ENCODE measurements around the gene SLC6A4. TPM values are rescaled to one million over a fixed set of nuclear protein-coding genes. Genes with fewer than 3 reads are reported as not detected.

SLC6A4 gene
- total RNA-seq, 3 donors from 2014 or later: under 0.01 to 1.6 (median 0.29) TPM

GRCh38 chr17:30254150-30254549 lies 18.7 kb upstream of the SLC6A4 start:
- Histone ChIP-seq H3K27ac (no peak overlapping the region), H3K4me3 (no peak overlapping the region), H3K4me1 (no peaks in the 10 kb centered on the region), H3K9me3 (no peaks in the 10 kb centered on the region), H3K27me3 (no peaks in the 10 kb centered on the region), H3K36me3 (no peaks in the 10 kb centered on the region)
- intact Hi-C loops (cut with DNase I; ENCODE audit: low total_unique reads): no loop called here
- TF ChIP-seq POLR2A (IDR thresholded peaks at IDR 0.05): no peak
- no peak for TF ChIP-seq POLR2AphosphoS5 (IDR thresholded peaks at IDR 0.05)
- no peak for TF ChIP-seq CTCF (IDR thresholded peaks at IDR 0.05)
- DNase-seq (ENCODE audit: low spot score in 2 of 2): no peak

GRCh38 chr17:30253312-30253711 lies 17.8 kb upstream of the SLC6A4 start:
- no peaks in the 10 kb centered on the region for H3K27me3 ChIP-seq
- DNase-seq (ENCODE audit: low spot score in 2 of 2): peak in 1 of 2 donors; percentile 35
- no peaks in the 10 kb centered on the region for H3K4me1 ChIP-seq
- H3K27ac ChIP-seq: peak overlapping the region in 1 of 2 donors; percentile 43
- H3K4me3 ChIP-seq: no peak overlapping the region
- no peaks in the 10 kb centered on the region for H3K9me3 ChIP-seq
- H3K36me3 ChIP-seq: no peaks in the 10 kb centered on the region
- intact Hi-C loops (cut with DNase I; ENCODE audit: low total_unique reads): no loop called here
- peak in 1 of 3 donors; percentile 29 for TF ChIP-seq POLR2AphosphoS5 (IDR thresholded peaks at IDR 0.05)
- no peak for TF ChIP-seq POLR2A (IDR thresholded peaks at IDR 0.05)
- no peak for TF ChIP-seq CTCF (IDR thresholded peaks at IDR 0.05)

GRCh38 chr17:30251931-30252330 lies 16.4 kb upstream of the SLC6A4 start:
- intact Hi-C loops (cut with DNase I; ENCODE audit: low total_unique reads): no loop called here
- no peaks in the 10 kb centered on the region for H3K4me1 ChIP-seq
- no peaks in the 10 kb centered on the region for H3K9me3 ChIP-seq
- H3K4me3 ChIP-seq: no peak overlapping the region
- H3K27me3 ChIP-seq: no peaks in the 10 kb centered on the region
- no peaks in the 10 kb centered on the region for H3K36me3 ChIP-seq
- TF ChIP-seq CTCF (IDR thresholded peaks at IDR 0.05) (no peak), POLR2A (IDR thresholded peaks at IDR 0.05) (no peak), POLR2AphosphoS5 (IDR thresholded peaks at IDR 0.05) (no peak)
- no peak overlapping the region for H3K27ac ChIP-seq
- DNase-seq (ENCODE audit: low spot score in 2 of 2): no peak

- intact Hi-C loops (cut with DNase I; ENCODE audit: low total_unique reads): no loop called here
- DNase-seq (ENCODE audit: low spot score in 2 of 2): no peak
- TF ChIP-seq POLR2AphosphoS5 (IDR thresholded peaks at IDR 0.05) (no peak), CTCF (IDR thresholded peaks at IDR 0.05) (no peak), POLR2A (IDR thresholded peaks at IDR 0.05) (no peak)
- Histone ChIP-seq H3K4me1 (no peaks in the 10 kb centered on the region), H3K4me3 (no peak overlapping the region), H3K27me3 (no peaks in the 10 kb centered on the region), H3K27ac (no peak overlapping the region), H3K36me3 (no peaks in the 10 kb centered on the region), H3K9me3 (no peaks in the 10 kb centered on the region)
Measured at GRCh38 chr17:30249460-30249859, 14.0 kb upstream of the SLC6A4 start.

- no peak overlapping the region for H3K27ac ChIP-seq
- TF ChIP-seq POLR2A (IDR thresholded peaks at IDR 0.05) (no peak), POLR2AphosphoS5 (IDR thresholded peaks at IDR 0.05) (no peak), CTCF (IDR thresholded peaks at IDR 0.05) (no peak)
- no peaks in the 10 kb centered on the region for H3K27me3 ChIP-seq
- DNase-seq (ENCODE audit: low spot score in 2 of 2): no peak
- no peaks in the 10 kb centered on the region for H3K9me3 ChIP-seq
- H3K4me3 ChIP-seq: no peak overlapping the region
- H3K36me3 ChIP-seq: no peaks in the 10 kb centered on the region
- no peaks in the 10 kb centered on the region for H3K4me1 ChIP-seq
- intact Hi-C loops (cut with DNase I; ENCODE audit: low total_unique reads): no loop called here
Measured at GRCh38 chr17:30248786-30249185, 13.3 kb upstream of the SLC6A4 start.

All from breast epithelium (tissue), 4 donors.